NOMO-1 treated with dmso at 0.1 percent for 144 hours (cell line): ENCODE measurements around the gene GPR78.
"Not testable (repeated sequence)": the region's sequence is repeated elsewhere in the genome, so short reads cannot be mapped to it uniquely, and the experiment has no call there.

ENCODE experiments used
- DNase-seq: peaks from one replicate; lab custom pipeline; 2025; ENCODE audit not compliant: unreplicated experiment; lab: John Stamatoyannopoulos, UW

Gene GPR78

DNA sequence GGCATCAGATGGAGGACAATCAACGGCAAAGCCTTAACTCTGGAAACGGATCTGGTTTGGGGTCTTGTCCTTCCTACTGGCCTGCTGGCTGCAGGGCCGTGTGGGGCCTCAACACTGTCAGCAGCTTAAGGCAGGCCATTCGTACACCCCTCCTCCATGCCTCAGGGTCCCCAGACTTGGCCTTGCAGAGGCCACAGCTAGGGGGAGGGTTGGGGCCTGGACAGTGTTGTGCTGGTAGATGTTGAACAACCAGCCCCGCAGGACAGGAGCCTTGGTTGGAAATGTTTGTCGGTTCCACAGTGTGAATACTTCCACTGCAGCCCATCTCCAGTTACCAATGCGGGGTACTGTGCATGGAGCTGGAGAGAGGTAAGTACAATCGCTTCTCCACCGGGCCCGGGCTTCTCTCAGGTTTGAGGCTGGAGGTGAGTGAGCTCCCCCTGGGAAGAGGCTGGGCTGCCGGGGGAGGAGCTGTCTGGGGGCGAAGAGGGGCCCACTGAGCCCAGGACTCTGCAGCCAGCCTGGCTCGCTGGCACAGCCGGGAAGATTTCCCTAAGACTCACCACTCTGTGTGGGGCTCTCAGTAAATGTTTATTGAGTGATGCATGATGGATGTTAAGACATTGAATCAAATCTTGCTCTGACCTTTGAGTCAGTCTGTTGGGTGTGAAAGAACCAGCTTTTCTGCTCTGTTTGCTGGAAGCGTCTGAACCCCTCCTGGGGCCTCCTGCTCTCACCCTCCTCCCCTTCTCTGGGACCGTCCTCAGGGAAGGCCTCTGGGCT, 19.7 kb upstream of the GPR78 start:
- no peak for DNase-seq

- DNase-seq = no peak
Measured at GRCh38 chr4:8564595-8564994, 15.6 kb upstream of the GPR78 start.

GRCh38 chr4:8568068-8568668, 12.0 kb upstream of the GPR78 start:
- no peak for DNase-seq

DNA sequence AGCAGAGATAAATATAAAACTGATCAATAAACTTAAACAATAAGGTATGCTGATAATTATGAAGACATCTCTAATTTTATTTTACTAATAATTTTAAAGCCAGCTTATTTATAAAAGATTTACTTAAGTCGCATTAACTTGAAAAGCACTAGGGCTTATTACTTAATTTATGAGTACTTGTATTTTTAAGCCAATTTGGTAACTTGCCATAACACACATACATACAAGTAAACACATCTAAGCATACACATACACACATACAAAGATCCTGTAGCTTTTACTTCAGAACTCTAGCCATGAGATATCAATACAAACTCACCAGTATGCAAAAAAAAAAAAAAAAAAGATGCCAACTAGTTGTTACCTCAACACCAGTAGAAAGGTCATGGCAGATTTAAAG, 10.0 kb upstream of the GPR78 start:
- DNase-seq = no peak

DNA sequence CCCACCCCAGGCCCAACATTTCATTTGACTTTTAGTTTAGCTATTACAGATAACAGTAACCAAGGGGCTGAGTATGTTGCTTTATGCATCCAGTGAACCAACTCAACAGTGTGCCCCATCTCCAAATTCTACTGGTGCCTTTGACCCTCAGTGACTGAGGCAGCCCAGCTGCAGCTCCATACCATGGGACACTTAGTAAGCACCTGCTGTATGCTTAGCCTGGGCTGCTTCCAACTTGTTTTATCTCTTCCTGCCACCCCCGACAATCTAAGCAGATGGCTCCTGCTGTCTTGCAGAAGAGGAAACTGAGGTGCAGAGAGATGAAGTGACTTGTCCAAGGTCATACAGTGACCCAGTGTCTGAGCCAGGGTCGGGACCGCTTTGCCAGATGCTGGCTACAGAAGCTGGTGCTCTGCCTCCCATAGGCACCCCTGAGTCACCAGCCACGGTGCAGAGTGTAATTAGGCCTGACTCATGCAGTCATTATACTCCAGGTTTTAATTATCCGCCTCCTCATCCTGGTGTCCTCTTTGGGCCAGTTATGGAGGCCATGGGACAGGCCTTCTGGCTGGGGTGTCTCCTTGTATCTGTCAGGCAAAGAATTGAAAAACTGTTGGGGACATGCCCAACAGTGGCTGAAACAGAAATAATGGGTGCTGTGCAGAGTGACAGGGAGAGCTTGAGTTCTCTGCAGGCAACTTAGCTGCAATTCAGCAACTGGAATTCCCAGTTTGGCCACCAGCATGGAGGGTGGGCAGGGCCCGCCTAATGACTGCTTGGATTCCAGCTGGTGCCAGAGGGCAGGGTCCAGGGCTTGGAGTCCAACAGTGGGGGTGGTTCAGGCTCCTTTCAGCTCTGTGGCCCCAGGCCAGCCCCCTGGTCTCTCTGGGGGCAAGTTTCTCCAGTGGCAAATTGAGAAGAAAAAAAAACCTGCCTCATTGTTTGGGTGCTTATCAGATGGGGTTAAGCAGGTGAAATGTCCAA, 8.2 kb upstream of the GPR78 start:
- DNase-seq = no peak

DNA sequence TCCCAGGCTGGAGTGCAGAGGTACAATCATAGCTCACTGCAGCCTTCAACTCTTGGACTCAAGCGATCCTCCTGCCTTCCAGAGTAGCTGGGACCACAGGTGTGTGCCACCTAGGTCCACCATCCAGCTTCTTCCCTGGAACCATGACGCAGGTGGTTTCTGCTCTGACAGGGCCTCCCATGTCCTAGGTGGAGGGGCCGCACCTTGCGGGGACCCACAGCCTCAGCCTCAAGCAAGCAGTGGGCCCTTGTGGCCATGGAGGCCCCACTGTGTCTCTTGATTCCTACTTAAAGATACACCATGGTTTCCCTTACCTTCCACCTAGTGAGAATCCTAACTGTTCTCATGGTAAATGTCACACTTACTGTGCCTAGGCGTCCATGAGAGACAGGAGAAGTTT, 6.9 kb upstream of the GPR78 start:
- no peak for DNase-seq

GRCh38 chr4:8574796-8575370, 5.3 kb upstream of the GPR78 start:
- DNase-seq = no peak

DNA sequence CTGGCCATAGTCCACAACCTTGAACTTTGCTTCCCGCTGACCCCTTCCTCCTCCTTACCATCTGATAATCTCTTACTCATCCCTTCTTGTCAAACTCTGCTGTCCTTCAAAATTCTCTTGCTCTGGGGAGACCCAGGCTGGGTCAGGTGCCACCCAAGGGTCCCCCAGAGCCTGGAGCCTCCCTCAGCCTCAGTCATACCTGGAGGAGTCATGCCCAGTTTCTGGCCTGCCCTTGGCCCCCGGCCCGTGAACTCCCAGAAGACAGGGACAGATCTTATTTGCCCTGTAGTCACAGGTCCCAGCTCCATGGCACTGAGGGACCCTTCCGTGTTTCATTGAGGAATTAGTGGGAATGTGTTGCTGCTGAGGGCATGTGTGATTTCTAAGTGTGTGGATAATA, 4.7 kb upstream of the GPR78 start:
- DNase-seq = no peak

DNA sequence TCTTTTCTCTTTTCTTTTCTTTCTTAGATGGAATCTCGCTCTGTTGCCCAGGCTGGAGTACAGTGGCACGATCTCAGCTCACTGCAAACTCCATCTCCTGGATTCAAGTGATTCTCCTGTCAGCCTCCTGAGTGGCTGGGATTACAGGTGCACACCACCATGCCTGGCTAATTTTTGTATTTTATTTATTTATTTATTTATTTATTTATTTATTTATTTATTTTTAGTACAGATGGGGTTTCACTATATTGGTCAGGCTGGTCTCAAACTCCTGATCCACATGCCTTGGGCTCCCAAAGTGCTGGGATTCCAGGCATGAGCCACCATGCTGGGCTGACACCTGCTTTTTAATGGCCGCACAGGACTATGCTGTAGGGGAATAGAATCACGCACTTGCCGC, 3.6 kb upstream of the GPR78 start:
- DNase-seq = not testable (repeated sequence)

GRCh38 chr4:8577046-8577445, 3.1 kb upstream of the GPR78 start:
- no peak for DNase-seq

GRCh38 chr4:8577972-8578371, 2.2 kb upstream of the GPR78 start:
- DNase-seq = no peak

DNA sequence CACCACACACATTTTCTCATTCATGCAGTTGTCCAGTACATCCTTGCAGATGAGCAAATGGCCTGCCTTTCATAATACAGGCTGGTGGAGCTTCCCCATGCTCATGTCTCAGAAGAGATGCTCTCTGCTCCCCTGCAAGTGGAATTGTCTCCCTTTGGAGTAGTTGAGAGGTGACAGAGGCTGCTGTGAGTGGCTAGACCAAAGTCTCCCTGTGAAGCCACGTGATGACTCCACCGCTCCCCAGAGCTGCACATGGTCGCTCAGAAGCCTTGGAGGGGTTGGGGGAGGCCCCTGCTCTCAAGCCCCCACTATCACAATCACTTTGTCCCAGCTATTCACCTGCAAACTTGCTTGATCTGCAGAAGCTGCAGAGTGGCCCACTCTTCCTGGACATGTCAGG, 1.5 kb upstream of the GPR78 start:
- DNase-seq = no peak

DNA sequence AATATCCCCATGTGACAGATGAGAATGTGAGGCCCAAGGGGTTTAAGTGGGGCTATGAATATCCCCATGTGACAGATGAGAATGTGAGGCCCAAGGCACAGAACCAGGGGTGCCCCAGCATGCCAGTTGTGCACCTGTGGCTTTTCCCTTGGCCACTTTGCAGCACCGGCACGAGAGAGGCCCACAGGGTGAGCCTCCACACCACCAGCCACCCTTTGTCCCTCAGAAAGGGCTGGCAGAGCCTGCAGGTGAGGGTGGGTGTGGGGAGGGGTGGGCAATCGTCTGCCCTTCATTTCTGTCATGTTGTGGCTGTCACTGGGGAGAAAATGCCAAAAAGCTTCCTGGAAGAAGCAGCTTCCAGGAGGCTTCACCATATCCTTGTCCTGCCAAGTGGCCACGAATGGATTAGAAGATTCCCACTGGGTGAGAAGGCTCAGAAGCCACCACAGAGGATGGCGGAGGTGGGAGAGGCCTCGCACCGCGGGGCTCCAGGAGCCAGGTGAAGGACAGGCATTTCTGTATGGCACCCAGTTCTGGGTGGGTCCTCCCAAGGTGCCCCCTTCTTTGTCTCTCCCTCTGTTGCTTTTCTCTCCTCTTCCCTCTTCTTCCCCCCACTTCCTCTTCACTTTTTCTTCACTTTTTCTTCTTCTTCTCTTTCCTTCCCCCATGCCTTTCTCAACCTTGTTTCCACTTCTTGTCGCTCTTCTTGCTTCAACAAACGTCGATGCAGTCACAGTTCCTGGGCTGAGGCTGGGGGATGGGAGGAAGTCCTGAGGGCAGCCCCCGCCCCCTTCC, 469 bp upstream of the GPR78 start:
- no peak for DNase-seq

GRCh38 chr4:8581094-8581861, 1.1 kb downstream of the GPR78 start:
- DNase-seq = no peak

DNA sequence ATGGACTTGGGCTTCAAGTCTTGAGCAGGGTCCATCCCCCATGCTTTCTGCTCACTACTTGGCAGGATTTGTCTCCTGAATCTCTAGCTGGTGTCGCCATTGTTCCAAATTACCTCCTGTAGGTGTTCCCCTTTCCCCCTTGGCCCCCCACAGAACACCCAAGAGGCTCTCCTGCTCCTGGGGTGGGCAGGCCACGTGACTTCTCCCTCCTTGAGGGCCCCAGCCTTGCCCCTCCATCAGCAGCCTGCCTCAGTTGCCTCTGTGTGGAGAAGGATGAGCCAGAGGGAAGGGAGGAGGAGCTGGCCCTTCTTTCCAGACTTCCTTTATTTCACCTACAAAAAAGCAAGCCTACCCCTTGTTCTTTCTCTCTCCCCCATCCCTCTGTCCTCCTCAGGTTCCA, 1.8 kb downstream of the GPR78 start:
- DNase-seq = no peak

GRCh38 chr4:8582436-8582835, 2.2 kb downstream of the GPR78 start:
- DNase-seq = no peak

- DNase-seq = no peak
Measured at GRCh38 chr4:8582941-8583654, 2.9 kb downstream of the GPR78 start.

- no peak for DNase-seq
Measured at GRCh38 chr4:8583655-8584025, 3.4 kb downstream of the GPR78 start.

DNA sequence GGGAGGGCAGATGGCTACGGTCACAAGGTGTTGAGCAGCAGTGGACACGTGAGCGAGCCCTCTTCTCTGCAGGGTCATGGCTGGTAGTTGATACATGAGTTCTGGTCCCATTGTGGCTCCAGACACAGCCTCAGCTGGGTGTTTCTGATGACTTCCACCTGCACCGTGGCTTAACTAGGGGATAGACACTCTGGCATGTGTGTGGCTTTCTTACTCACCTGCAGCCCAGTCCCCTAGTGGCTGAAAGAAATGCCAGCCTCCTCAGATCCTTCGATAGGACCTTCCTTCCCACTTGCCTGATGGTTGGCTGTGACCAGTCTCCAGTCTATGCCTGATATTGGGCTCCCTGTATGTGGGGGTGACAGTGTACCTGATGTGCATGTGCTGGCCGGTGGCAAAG, 5.0 kb downstream of the GPR78 start:
- no peak for DNase-seq
